Loucy (cell line): ENCODE data around the gene MAB21L1.

Source experiments
- H2AFZ ChIP-seq: fragments of 200-600 bp; sonication (generic); 2 replicates; pipeline ENCODE4 v1.6.0; 2016; ENCODE audit warnings: antibody characterized with exemption, mild to moderate bottlenecking, low read length, moderate library complexity
- H3F3A ChIP-seq: fragments of 200-600 bp; 2 replicates; pipeline ENCODE4 v1.6.0; 2016; ENCODE audit warnings: antibody characterized with exemption, low read depth, mild to moderate bottlenecking
- H3K27me3 ChIP-seq: fragments of 200-600 bp; sonication (generic); 2 replicates; pipeline ENCODE4 v1.6.1; 2014; ENCODE audit warnings: low read length, mild to moderate bottlenecking; ENCODE audit not compliant: insufficient read depth, poor library complexity, severe bottlenecking
- H3K36me3 ChIP-seq: fragments of 200-600 bp; sonication (generic); 2 replicates; pipeline ENCODE4 v1.6.1; 2016; ENCODE audit warnings: low read length; ENCODE audit not compliant: insufficient read depth
- H3K4me1 ChIP-seq: fragments of 200-600 bp; sonication (generic); 2 replicates; pipeline ENCODE4 v1.5.1; 2014; ENCODE audit warnings: low read length, mild to moderate bottlenecking; ENCODE audit not compliant: insufficient read depth, poor library complexity, severe bottlenecking
- H3K4me2 ChIP-seq: fragments of 200-600 bp; sonication (generic); 2 replicates; pipeline ENCODE4 v1.6.0; 2014; ENCODE audit warnings: antibody characterized with exemption, low read length, low read depth, mild to moderate bottlenecking; ENCODE audit not compliant: poor library complexity, severe bottlenecking
- H3K4me3 ChIP-seq: fragments of 200-600 bp; sonication (generic); 2 replicates; pipeline ENCODE4 v1.5.1; 2014; ENCODE audit warnings: low read length, mild to moderate bottlenecking, mixed read lengths; ENCODE audit not compliant: poor library complexity, severe bottlenecking
- H3K79me2 ChIP-seq: fragments of 200-600 bp; sonication (generic); 2 replicates; pipeline ENCODE4 v1.6.1; 2014; ENCODE audit warnings: low read length; ENCODE audit not compliant: insufficient read depth
- H3K9ac ChIP-seq: fragments of 200-600 bp; sonication (generic); 2 replicates; pipeline ENCODE4 v1.6.0; 2014; ENCODE audit warnings: mild to moderate bottlenecking, low read depth, low read length, moderate library complexity; ENCODE audit not compliant: poor library complexity, severe bottlenecking
- H3K9me2 ChIP-seq: fragments of 200-600 bp; sonication (generic); replicated peaks from 2 replicates; pipeline ENCODE4 v1.6.1; 2016; ENCODE audit warnings: low read depth, low read length, mixed read lengths
- H3K9me3 ChIP-seq: fragments of 200-600 bp; sonication (generic); 2 replicates; pipeline ENCODE4 v1.6.1; 2014; ENCODE audit warnings: mild to moderate bottlenecking, antibody characterized with exemption, low read length, low read depth; ENCODE audit not compliant: insufficient read depth
- H4K20me1 ChIP-seq: fragments of 200-600 bp; sonication (generic); 2 replicates; pipeline ENCODE4 v1.6.0; 2014; ENCODE audit warnings: antibody characterized with exemption, low read length, mild to moderate bottlenecking; ENCODE audit not compliant: insufficient read depth, poor library complexity, severe bottlenecking
- CTCF ChIP-seq: fragments of 200-600 bp; sonication (generic); conservative IDR thresholded peaks from 2 replicates; pipeline ENCODE4 v1.5.1; 2014; ENCODE audit warnings: mild to moderate bottlenecking, antibody characterized with exemption, low read length
- EZH2phosphoT487 ChIP-seq: fragments of 200-600 bp; IDR thresholded peaks from 2 replicates; pipeline ENCODE4 v1.6.1; 2018; ENCODE audit warnings: antibody characterized with exemption, mild to moderate bottlenecking, moderate library complexity, borderline replicate concordance

MAB21L1 gene

GRCh38 chr13:35469806-35470525 lies 6.5 kb downstream of the MAB21L1 start:
- no peaks in the 10 kb centered on the region for H3K9me2 ChIP-seq
- no peaks in the 10 kb centered on the region for H3F3A ChIP-seq
- no peaks in the 10 kb centered on the region for H4K20me1 ChIP-seq
- H2AFZ ChIP-seq = no peak overlapping the region
- H3K4me3 ChIP-seq = no peak overlapping the region
- no peaks in the 10 kb centered on the region for H3K27me3 ChIP-seq
- H3K79me2 ChIP-seq = no peaks in the 10 kb centered on the region
- H3K36me3 ChIP-seq = no peaks in the 10 kb centered on the region
- no peaks in the 10 kb centered on the region for H3K9me3 ChIP-seq
- peaks cover 16% of the 10 kb centered on the region for H3K4me1 ChIP-seq
- H3K4me2 ChIP-seq = no peak overlapping the region
- H3K9ac ChIP-seq = no peak overlapping the region
- TF ChIP-seq EZH2phosphoT487 (no peak), CTCF (no peak)

- TF ChIP-seq EZH2phosphoT487 (no peak), CTCF (no peak)
- no peak overlapping the region for H2AFZ ChIP-seq
Measured at GRCh38 chr13:35468195-35468594, 8.3 kb downstream of the MAB21L1 start.

GRCh38 chr13:35465371-35465770 lies 11.1 kb downstream of the MAB21L1 start:
- H3K27me3 ChIP-seq = no peaks in the 10 kb centered on the region
- no peak overlapping the region for H3K4me3 ChIP-seq
- no peaks in the 10 kb centered on the region for H4K20me1 ChIP-seq
- H3K36me3 ChIP-seq = no peaks in the 10 kb centered on the region
- no peak overlapping the region for H3K4me2 ChIP-seq
- no peak overlapping the region for H3K9ac ChIP-seq
- no peaks in the 10 kb centered on the region for H3K9me2 ChIP-seq
- TF ChIP-seq EZH2phosphoT487 (no peak), CTCF (no peak)
- no peak overlapping the region for H2AFZ ChIP-seq
- H3F3A ChIP-seq = no peaks in the 10 kb centered on the region
- H3K4me1 ChIP-seq = no peaks in the 10 kb centered on the region
- no peaks in the 10 kb centered on the region for H3K9me3 ChIP-seq
- no peaks in the 10 kb centered on the region for H3K79me2 ChIP-seq

More at GRCh38 chr13:35468195-35468594, 8.3 kb downstream of the MAB21L1 start:
- H3K36me3 ChIP-seq = no peaks in the 10 kb centered on the region
- H3F3A ChIP-seq = no peaks in the 10 kb centered on the region
- H3K4me3 ChIP-seq = no peak overlapping the region
- H4K20me1 ChIP-seq = no peaks in the 10 kb centered on the region
- H3K27me3 ChIP-seq = no peaks in the 10 kb centered on the region
- no peaks in the 10 kb centered on the region for H3K9me3 ChIP-seq
- no peaks in the 10 kb centered on the region for H3K79me2 ChIP-seq
- no peak overlapping the region for H3K4me2 ChIP-seq
- no peaks in the 10 kb centered on the region for H3K9me2 ChIP-seq
- no peak overlapping the region for H3K9ac ChIP-seq
- peaks cover 16% of the 10 kb centered on the region for H3K4me1 ChIP-seq
